Left hindlimb (tissue), 1 donor: ENCODE data around the gene TMEM38A.
"Not testable (repeated sequence)": the region's sequence is repeated elsewhere in the genome, so short reads cannot be mapped to it uniquely, and the experiment has no call there.

ENCODE experiments used
- DNase-seq: peaks from one replicate; pipeline ENCODE4 v3.0.0-alpha.2; 2018

Gene TMEM38A

GRCh38 chr19:16640951-16641350 lies 20.0 kb upstream of the TMEM38A start:
- no peak for DNase-seq

GRCh38 chr19:16641695-16642094 lies 19.2 kb upstream of the TMEM38A start:
- DNase-seq = no peak

GRCh38 chr19:16645140-16645539 lies 15.8 kb upstream of the TMEM38A start:
- no peak for DNase-seq

DNA sequence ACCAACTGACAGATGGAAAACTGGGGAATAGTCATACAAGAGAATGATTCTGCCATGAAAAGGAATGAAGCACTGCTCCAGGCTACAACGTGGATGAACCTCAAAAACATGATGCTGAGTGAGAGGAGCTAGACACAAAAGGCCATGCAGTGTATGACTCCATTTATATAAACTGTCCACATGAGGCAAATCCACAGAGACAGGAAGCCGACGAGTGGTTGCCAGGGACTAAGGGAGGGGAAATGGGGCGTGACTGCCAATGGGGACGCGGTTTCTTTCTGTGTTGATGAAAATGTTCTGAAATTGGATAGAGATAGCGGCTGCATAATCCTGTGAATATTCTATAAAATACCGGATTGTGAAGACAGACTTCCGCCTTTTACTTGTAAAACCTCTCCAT lies 11.2 kb upstream of the TMEM38A start:
- no peak for DNase-seq

DNA sequence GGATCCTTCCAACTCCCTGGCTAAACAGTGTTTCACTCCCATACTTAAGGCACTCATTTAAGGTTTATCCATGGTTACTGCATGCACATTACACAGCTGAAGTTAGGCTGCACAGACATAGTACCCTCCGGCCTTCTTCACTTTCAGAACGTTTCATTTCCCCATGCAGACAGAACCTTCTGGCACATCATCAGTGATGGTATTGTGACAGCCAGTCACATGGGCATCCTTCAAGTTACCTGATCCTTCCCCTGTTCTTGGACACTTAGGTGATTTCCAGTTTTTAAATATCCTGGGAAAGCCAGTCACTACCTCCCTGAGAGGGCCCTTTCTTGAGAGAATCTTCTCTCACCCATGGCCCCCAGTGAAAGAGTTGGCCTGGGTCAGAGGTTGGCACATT lies 10.1 kb upstream of the TMEM38A start:
- no peak for DNase-seq

GRCh38 chr19:16651421-16652188 lies 9.3 kb upstream of the TMEM38A start:
- not testable (repeated sequence) for DNase-seq

DNA sequence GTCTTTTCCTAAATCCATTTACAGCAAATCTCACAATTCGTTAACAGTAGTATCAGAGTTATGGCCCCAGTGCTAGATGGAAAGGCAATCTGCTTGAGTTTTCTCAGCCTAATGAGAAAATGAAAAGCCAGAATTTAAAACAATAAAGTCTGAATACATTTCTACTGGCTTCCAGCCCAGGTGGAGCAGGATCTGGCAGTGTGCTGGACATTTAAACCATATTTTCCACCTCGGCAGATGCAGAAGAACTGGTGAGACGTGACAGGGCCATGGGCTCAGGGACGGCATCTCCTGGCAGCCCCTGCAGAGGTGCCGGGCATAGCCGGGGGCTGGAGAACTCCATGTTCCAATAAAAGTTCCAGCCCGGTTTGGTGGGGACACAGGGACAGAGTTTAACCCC lies 8.1 kb upstream of the TMEM38A start:
- DNase-seq = no peak

DNA sequence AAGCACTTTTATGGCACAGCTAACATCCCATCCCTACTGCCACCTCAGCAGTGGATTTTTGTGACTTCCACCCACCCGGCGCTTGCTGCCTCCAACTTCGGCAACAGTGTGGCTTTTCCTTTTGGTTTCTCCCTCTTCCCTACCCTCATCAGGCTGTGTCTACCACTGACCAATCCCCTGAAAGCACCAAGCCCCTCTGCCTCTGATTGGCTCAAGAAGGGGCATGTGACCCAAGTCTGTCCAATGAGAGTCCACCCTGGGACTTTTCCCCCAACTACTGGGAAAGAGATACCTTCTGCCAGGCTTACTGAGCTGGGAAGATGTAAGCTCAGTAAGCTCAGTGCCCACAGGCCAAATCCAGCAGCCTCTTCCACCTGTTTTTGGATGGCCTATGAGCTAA lies 6.8 kb upstream of the TMEM38A start:
- DNase-seq = no peak

DNA sequence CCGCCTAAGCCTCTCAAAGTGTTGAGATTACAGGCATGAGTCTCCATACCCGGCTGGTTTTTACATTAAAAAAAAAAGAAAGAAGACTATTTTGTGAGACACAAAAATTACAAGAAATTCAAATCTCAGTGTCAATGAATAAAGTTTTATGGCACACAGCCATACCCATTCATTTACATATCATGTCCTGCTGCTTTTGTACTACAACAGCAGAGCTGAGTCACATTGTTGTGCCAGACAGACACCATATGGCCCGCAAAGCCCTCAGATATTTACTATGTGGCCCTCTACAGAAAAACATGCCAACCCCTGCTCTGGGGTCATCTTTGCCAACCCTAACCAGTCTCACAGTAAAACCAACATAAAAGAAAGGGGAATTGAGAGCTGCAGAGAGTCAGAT lies 6.3 kb upstream of the TMEM38A start:
- DNase-seq = no peak

DNA sequence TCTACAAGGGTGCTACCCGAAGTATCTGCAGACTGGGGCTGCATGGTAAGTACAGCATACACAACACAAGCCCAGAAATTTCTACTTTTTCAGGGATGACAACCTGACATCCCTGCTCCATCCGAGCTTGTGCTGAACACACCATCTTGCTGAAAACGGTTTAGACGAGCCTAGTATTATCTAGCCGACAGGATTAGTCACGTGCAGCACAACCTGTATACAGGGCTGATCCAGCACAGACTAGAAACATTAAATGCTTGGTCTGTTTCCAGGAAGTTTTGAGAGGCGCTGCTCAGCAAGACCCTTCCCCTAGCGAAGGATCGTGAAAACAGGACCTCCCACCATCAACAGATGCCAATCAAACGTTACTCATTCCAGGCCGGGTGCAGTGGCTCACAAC lies 5.2 kb upstream of the TMEM38A start:
- no peak for DNase-seq

DNA sequence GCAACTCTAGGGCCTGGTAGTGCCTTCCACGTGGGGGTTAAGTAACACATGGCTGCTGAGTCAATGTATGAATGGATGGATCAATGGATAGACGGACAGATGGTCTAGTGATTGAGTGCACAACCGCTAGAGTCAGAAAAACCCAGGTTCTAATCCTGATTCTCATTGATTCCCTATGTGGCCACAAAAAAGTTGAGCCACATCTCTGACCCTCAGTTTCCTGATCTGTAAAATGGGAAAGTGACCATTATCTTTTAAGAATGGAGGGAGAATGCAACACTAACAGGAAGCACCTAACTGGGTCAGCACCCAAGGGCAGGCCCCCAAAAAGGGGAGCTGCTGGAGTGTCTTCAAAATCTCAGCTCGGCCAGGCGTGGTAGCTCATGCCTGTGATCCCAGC lies 3.6 kb upstream of the TMEM38A start:
- no peak for DNase-seq

DNA sequence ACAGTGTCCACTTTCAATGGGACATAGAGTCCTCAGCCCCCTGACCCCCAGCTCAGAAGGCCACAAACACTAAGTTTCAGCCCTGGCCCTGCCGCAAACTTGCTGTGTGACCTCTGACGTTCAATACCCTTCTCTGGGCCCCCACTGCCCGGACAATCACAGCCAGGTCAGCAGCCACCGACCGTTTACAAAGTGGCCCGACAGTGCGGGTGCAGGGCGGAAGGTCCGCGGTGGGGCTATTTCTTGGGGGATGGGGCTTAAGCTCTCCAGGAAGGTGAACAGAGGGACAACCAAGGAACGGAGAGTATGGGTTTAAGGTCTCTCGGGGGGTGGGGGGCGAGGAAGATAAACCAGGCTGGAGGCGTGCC lies 1.5 kb upstream of the TMEM38A start:
- DNase-seq = no peak

- DNase-seq = peak; percentile 99
These were observed 869 bp upstream of the TMEM38A start, which contains the start of gene SMIM7 for GRCh38 chr19:16659832-16660708. Gene SMIM7 (minus strand): TSS chr19:16660144. CDS start chr19:16660110, 34 bp downstream.

DNA sequence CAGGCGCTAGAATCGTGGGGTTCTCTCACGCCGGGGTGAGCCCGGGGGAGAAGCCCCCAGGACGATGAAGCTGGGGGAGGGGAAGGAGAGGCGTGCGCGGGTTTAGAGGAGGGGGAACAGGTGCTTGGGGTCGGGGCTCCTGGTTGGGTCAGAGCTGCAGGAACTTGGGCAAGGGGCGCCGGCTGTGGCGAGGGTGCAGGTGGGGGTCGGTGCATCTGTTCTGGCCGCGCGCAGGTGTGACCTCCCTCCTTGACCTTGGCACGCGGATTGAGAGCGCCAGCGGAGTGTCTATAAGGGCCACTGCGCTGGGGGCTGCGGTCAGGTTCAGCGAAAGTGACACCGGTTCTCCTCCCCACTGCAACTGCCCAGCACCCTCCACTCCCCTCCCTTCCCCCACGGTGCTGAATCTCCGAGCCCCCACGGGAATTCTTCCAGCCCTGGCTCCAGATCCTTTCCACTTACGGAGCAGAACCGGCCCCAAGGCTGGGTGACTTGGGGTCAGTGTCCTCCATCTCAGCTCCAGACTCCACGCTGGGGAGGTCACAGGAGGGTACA lies 618 bp downstream of the TMEM38A start:
- peak; percentile 41 for DNase-seq

DNA sequence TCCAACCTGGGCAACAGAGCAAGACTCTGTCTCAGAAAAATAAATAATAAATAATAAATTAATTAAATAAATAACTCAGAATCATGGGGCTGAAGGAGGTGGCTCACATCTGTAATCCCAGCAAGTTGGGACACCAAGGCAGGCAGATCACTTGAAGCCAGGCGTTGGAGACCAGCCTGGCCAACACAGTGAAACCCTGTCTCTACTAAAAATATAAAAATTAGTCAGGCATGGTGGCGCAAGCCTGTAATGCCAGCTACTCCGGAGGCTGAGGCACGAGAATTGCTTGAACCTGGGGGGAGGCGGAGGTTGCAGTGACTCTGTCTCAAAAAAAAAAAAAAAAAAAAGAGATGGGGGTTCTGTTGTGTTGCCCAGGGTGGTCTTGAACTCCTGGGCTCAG lies 7.2 kb downstream of the TMEM38A start:
- DNase-seq = no peak

- DNase-seq = not testable (repeated sequence)
These were observed 7.8 kb downstream of the TMEM38A start for GRCh38 chr19:16668702-16669101.

- DNase-seq = no peak
These were observed 9.4 kb downstream of the TMEM38A start for GRCh38 chr19:16670291-16670690.

DNA sequence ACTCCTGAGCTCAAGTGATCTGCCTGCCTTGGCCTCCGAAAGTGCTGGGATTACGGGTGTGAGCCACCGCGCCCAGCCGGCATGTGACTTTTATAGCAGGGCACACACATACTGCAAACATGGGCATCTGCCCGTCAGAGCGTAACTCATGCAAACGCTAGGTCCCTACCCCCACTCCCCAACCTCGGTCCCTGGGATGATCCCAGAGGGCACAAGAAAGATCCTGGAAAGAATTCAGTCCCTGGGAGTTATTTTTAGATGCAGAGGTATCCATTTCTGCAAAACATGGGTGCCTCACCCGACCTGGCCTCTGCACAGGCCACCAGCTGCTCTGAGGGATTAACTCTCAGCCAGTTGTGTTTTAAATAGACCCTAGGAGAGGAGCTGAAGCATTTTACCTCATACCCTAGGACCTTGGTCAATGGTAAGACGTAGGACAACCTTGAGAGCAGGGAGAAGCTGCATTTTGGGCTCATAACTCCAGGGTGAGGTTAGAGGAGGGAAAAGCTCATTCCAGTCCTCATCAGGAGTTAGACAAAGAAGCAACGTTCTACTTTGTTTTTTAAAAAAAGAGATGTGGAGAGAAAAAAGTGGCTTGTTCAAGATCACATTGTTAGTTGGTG lies 10.8 kb downstream of the TMEM38A start:
- no peak for DNase-seq

- DNase-seq = no peak
These were observed 12.3 kb downstream of the TMEM38A start for GRCh38 chr19:16673231-16673630.

DNA sequence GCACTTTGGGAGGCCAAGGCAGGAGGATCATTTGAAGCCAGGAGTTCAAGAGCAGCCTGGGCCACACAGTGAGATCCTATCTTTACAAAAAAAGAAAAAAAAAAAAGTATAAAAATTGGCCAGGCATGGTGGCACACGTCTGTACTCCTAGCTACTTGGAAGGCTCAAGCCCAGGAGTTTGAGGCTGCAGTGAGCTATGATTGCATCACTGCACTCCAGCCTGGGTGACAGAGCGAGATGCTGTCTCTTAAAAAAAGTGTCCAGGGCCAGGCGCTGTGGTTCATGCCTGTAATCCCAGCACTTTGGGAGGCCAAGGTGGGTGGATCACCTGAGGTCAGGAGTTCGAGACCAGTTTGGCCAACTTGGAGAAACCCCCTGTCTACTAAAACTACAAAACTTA lies 12.9 kb downstream of the TMEM38A start:
- not testable (repeated sequence) for DNase-seq

GRCh38 chr19:16676101-16676798 lies 15.3 kb downstream of the TMEM38A start:
- DNase-seq = no peak

- DNase-seq = no peak
These were observed 16.1 kb downstream of the TMEM38A start for GRCh38 chr19:16677055-16677454.

DNA sequence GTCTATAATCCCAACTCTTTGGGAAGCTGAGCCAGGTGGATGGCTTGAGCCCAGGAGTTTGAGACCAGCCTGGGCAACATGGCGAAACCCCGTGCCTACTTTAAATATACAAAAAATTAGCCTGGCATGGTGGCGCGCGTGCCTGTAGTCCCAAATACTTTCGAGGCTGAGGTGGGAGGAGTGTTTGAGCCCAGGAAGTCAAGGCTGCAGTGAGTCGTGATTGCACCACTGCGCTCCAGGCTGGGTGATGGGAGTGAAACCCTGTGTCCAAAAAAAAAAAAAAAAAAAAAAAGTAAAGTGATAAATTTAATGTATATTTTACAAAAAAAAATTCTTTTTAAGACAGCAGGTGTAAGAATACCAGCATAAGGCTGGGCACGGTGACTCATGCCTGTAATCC lies 17.6 kb downstream of the TMEM38A start:
- DNase-seq = no peak
